Left colon (tissue), 2 donors: ENCODE measurements around the gene GHR. TPM values are rescaled to one million over a fixed set of nuclear protein-coding genes. Genes with fewer than 3 reads are reported as not detected.
A peak's percentile ranks its signal among the peaks of the same experiment; 100 is the strongest.
"Not testable (repeated sequence)": the region's sequence is repeated elsewhere in the genome, so short reads cannot be mapped to it uniquely, and the experiment has no call there.

ENCODE experiments used
- ATAC-seq: fragments of 200-7000 bp; cut with Tn5 transposase; one replicate; pipeline ENCODE4 v1.9.1; 2020; ENCODE audit warnings: mild to moderate bottlenecking, moderate library complexity
- DNase-seq, 2 donors: peaks; one replicate each; pipeline ENCODE4 v3.0.0-alpha.2; 2020
- intact Hi-C, 2 donors: fragments of 100-400 bp; cut with DNase I in 1 of 2; cut with micrococcal nuclease in 1 of 2; formaldehyde crosslinking; loops; one replicate each; pipeline versions ENCODE4 v1.11.2 to v1.14.0; 2022; cut with DNase I, micrococcal nuclease
- total RNA-seq, 2 donors: library from RNA; stranded (reverse); fragmentation: NEBNext Ultra II Directional; extraction: Animal tissue kit (Norgen Biotek cat#: 25700); gene quantifications; one replicate each; pipeline ENCODE4 v1.2.1, GENCODE V29; 2021
- donor health status: DM: no; HTN: no; CAD: no.
- donor health status: DM: yes; HTN: yes; CAD: no.

The GHR gene
- total RNA-seq, 2 donors from 2014 or later, result 4.0 to 8.0 TPM

GRCh38 chr5:42721484-42721883 is 298.2 kb downstream of the GHR start:
- intact Hi-C loops, result no loop called here
- DNase-seq (no peak), ATAC-seq (no peak)

GRCh38 chr5:42734531-42735058 is 311.4 kb downstream of the GHR start:
- ATAC-seq, DNase-seq, intact Hi-C loops: not testable (repeated sequence)

GRCh38 chr5:42740920-42741319 is 317.7 kb downstream of the GHR start:
- DNase-seq, result no peak
- intact Hi-C loops, result no loop called here
- no peak for ATAC-seq

GRCh38 chr5:42745426-42745825 is 322.2 kb downstream of the GHR start:
- DNase-seq (no peak), ATAC-seq (no peak)
- intact Hi-C loops, result no loop called here

- intact Hi-C loops, result no loop called here
- no peak for ATAC-seq
- no peak for DNase-seq
Measured at GRCh38 chr5:42745856-42746255, 322.6 kb downstream of the GHR start.

DNA sequence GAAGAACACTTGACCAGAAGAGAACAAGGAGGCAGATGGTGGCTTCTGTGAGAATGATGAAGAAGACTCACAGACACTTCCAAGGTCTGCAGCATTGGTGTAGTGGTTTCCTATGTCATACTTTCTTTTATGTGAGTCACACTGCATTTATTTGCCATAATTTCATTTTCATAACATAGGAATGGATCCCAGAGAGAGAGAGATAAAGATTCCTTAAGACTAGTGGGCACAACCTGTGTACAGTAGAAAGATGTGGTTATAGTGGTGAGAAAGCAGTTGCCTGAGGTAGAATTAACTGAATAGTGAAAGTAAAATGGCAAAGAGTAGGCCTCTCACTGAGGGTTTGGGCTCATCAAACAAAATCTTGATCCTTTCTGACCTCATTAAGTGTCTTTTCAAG is 325.8 kb downstream of the GHR start:
- ATAC-seq (no peak), DNase-seq (no peak)
- intact Hi-C loops, result no loop called here

- no peak for DNase-seq
- intact Hi-C loops, result no loop called here
- ATAC-seq, result no peak
Measured at GRCh38 chr5:42750507-42750906, 327.3 kb downstream of the GHR start.

DNA sequence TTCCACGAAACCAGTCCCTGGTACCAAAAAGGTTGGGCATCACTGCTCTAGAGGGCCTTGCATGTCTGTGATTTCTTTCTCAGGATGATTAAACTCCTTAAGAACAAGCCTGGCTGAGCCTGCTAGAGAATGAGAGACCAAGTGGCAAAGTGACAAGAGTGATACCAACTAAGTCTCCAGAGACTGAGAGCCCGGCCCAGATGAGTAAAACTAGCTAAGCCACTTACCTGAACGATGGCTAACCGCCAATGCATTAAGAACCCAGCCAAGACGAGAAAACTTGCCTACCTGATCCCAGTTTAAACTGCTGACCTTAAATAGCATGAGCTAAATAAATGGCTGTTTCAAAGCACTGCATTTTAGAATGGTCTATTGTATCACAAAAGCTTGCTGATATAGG is 327.8 kb downstream of the GHR start:
- no peak for DNase-seq
- intact Hi-C loops, result no loop called here

GRCh38 chr5:42753099-42753498 is 329.9 kb downstream of the GHR start:
- intact Hi-C loops, result no loop called here
- no peak for DNase-seq
- ATAC-seq, result no peak

More for the DNA sequence above, 327.8 kb downstream of the GHR start:
- ATAC-seq, result no peak

DNA sequence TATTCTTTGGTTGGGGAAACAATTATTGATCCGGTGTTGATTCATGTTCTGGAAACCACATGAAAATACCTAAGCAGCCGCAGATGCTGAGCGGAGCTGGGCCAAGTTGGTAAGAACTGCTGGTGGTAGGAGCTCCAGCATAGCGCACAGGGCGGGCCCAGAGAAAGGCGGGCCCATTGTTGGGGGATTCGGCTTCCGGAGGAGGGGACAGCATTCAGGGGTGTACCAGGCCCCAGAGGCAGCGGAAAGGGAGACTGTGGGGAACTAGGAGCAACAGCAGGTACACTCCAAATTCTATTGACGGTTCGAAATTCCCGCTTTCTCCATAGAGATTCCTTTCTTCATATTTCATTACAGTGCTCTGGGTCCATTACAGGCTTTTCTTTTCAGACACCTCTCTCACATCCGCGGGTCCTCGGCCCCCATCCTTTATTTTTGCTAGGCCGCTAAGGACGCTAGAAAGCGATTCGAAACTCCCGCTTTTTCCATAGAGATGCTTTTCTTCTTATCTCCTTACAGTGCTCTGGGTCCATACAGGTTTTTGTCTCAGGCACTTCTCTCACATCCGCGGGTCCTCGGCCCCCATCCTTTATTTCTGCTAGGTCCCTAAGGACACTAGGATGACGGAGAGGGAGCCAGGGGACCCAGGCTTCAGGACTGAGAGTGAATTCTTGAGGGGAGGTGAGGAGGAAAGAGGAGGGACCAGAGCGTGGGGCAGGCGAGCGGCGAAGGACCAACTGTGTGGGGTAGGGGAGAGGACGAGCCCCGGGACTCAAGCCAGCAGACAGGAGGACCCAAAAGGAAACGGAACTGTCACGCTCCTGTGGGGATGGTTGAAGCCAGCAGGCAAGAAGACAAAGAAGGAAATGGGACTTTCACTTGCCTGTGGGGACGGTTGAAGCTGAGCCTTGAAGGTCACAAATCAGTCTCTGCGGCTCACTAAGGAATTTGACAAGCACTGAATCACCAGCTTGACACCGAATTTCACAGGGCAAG is 333.7 kb downstream of the GHR start, which contains the start of gene CCDC152:
Gene CCDC152 (plus strand): TSS at position 213 of the 996 bp plus-strand sequence. CDS start 2,304 bp downstream, outside the sequence.
- DNase-seq, result no peak
- no peak for ATAC-seq
- intact Hi-C loops, result no loop called here

- DNase-seq (no peak), ATAC-seq (no peak)
- intact Hi-C loops, result no loop called here
Measured at GRCh38 chr5:42759456-42759855, 336.2 kb downstream of the GHR start.

- no peak for ATAC-seq
- DNase-seq, result no peak
- intact Hi-C loops, result no loop called here
Measured at GRCh38 chr5:42760426-42760825, 337.2 kb downstream of the GHR start.

GRCh38 chr5:42761791-42762190 is 338.6 kb downstream of the GHR start:
- intact Hi-C loops, result no loop called here
- ATAC-seq (no peak), DNase-seq (no peak)

DNA sequence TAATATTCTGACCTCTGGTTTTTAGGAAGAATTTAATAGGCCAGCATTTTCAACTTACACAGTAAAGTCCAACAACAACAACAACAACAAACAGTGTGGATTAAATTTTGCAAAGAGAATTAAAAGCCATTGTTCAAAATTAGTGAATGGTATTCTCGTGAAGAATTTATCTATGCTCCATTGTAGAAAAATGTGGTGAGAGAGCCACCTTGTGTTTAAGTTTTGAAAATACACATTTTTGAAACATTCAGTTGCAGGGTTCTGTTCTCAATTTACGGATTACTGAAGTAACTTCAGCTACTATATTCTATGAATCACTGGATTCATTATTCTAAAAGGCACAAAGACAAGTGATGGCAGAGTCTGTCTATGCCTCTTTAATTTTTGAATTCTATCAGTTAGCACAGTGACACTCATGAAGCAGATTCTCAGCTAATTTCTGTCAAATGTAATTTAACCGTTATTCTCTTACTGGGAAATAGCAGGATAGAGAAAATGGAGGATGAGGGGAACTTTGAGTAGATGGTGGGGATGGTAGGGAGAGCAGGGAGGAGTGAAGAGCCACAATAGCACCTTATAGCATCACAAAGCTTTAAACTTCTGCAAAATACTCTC is 344.4 kb downstream of the GHR start:
- ATAC-seq (peak; percentile 42), DNase-seq (no peak)
- intact Hi-C loops, result loop anchor here in 1 of 2 donors (5.0 kb wide), 1 partner anchor 760 kb away; no protein-coding TSS in a partner anchor

DNA sequence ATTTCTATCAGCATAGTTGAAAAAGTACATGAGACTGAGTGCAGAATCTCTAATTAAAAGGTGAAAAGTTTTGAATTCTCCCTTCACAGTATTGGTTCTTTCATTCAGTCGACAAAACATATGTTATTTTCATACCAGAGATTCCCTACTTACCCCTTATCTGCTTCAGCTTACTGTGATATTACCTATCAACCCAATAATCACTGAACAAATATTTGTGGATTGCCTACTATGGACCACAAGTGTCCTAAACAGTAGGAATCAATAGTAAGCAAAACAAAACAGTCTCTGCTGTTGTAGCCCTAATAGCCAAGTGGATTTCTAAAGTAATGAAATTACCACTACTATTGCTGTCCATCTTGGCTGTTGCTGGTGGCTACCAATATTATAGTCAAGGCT is 344.9 kb downstream of the GHR start:
- intact Hi-C loops, result loop anchor here in 1 of 2 donors (5.0 kb wide), 1 partner anchor 761 kb away; no protein-coding TSS in a partner anchor
- DNase-seq, result no peak
- ATAC-seq, result no peak

DNA sequence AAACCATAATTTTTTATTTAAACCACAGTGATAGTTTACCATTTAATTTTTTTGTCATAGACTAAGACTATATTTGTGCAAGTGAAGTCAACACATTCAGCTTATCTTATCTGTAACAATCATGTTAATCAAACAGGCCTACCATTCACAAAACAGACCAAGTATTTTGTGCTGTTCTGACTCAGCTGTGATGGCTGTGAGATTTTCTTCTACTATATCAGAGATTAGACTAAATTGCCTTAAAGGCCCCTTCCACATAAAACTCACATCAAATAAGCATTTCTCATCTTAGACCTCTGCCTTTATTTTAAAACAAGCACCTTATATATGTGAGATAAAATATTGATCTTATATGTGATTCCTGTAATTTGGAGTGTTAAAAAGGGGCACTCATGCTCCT is 346.8 kb downstream of the GHR start:
- no peak for DNase-seq
- intact Hi-C loops, result loop anchor here in 1 of 2 donors (10.0 kb wide), 1 partner anchor 345 kb away; the partner anchor contains the start of gene GHR
- no peak for ATAC-seq
